ENCODE measurements around the gene PRDM2. TPM values are rescaled to one million over a fixed set of nuclear protein-coding genes. Genes with fewer than 3 reads are reported as not detected.

The PRDM2 gene
- total RNA-seq, 1 donor from 2014 or later = 46.7 TPM

DNA sequence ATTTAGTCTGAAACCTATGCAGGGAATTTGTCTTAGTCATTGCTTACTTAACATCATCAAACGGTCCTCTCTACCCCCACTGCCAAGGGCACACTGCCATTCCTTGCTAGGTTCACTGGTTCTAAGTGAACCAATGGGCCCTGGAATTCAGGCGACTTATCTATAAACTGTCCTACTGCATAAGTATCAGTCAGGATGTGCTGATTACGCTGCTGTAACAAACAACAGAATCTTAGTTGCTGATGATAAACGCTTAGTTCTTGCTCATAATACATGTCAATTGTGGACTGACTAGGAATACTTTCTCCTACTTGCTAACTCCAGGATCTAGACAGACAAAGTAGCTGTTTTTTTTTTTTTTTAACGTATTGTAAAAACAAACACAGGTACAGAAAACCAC lies 136.1 kb downstream of the PRDM2 start:
- Histone ChIP-seq H3K27ac (no peak overlapping the region), H3K27me3 (no peaks in the 10 kb centered on the region), H3K36me3 (no peaks in the 10 kb centered on the region), H3K9me3 (no peaks in the 10 kb centered on the region), H3K4me1 (peaks cover 2% of the 10 kb centered on the region), H3K4me3 (no peak overlapping the region)
- DNase-seq = no peak
- no peak for ATAC-seq
- intact Hi-C loops (cut with DNase I) = no loop called here
- TF ChIP-seq, protein P1, sequence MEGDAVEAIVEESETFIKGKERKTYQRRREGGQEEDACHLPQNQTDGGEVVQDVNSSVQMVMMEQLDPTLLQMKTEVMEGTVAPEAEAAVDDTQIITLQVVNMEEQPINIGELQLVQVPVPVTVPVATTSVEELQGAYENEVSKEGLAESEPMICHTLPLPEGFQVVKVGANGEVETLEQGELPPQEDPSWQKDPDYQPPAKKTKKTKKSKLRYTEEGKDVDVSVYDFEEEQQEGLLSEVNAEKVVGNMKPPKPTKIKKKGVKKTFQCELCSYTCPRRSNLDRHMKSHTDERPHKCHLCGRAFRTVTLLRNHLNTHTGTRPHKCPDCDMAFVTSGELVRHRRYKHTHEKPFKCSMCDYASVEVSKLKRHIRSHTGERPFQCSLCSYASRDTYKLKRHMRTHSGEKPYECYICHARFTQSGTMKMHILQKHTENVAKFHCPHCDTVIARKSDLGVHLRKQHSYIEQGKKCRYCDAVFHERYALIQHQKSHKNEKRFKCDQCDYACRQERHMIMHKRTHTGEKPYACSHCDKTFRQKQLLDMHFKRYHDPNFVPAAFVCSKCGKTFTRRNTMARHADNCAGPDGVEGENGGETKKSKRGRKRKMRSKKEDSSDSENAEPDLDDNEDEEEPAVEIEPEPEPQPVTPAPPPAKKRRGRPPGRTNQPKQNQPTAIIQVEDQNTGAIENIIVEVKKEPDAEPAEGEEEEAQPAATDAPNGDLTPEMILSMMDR (IDR thresholded peaks at IDR 0.05) = no peak

DNA sequence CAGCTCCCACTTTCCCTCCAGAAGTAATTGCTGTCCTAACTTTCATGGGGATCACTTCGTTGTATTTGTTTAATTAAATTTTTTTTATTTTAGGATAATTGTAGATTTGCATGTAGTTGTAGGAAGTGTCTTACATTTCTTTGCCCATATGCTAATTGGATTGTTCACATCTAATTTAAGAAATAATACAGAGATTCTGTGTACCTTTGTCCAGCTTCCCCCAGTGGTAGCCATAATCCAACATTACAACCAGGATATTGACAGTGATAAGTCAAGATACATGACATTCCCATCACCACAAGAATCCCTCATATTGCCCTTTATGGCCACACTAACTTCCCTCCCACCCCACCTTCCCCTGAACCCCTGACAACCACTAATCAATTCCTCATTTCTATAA lies 136.6 kb downstream of the PRDM2 start:
- Histone ChIP-seq H3K9me3 (no peaks in the 10 kb centered on the region), H3K4me1 (no peaks in the 10 kb centered on the region), H3K27me3 (no peaks in the 10 kb centered on the region), H3K4me3 (no peak overlapping the region), H3K27ac (no peak overlapping the region), H3K36me3 (no peaks in the 10 kb centered on the region)
- ATAC-seq = no peak
- TF ChIP-seq, protein P1 (IDR thresholded peaks at IDR 0.05) = no peak
- DNase-seq = no peak
- intact Hi-C loops (cut with DNase I) = no loop called here

DNA sequence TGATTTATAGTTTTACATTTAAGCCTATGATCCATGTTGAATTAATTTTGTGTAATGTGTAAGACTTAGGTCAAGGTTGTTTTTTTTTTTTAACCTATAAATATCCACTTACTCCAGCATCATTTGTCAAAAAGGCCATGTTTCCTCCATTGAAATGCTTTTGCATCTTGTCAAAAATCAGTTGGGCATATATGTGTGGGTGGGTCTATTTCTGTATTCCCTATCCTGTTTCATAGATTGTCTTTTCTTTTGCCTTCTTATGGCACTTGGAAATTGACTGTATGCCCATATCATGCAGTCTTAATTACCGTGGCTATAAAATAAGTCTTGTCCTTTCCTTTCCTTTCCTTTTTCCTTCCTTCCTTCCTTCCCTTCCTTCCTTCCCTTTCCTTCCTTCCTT lies 138.2 kb downstream of the PRDM2 start:
- TF ChIP-seq, protein P1 (IDR thresholded peaks at IDR 0.05) = no peak
- Histone ChIP-seq H3K36me3 (no peaks in the 10 kb centered on the region), H3K4me3 (no peak overlapping the region), H3K9me3 (no peaks in the 10 kb centered on the region), H3K4me1 (no peaks in the 10 kb centered on the region), H3K27me3 (no peaks in the 10 kb centered on the region), H3K27ac (no peak overlapping the region)
- intact Hi-C loops (cut with DNase I) = no loop called here
- ATAC-seq = no peak
- no peak for DNase-seq

DNA sequence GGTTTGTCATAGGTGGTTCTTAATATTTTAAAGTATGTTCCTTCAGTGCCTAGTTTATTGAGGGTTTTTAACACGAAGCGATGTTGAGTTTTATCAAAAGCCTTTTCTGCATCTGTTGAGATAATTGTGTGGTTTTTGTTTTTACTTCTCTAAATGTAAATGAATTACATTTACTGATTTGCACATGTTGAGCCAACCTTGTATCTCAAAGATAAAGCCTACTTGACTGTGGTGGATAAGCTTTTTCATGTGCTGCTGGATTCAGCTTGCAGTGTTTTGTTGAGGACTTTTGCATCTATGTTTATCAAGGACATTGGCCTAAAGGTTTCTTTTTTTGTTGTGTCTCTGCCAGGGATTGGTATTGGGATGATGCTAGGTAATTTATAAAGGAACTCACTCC lies 142.5 kb downstream of the PRDM2 start:
- Histone ChIP-seq H3K36me3 (no peaks in the 10 kb centered on the region), H3K4me3 (no peak overlapping the region), H3K9me3 (no peaks in the 10 kb centered on the region), H3K27me3 (no peaks in the 10 kb centered on the region), H3K4me1 (no peaks in the 10 kb centered on the region), H3K27ac (no peak overlapping the region)
- intact Hi-C loops (cut with DNase I) = no loop called here
- DNase-seq = no peak
- no peak for ATAC-seq
- TF ChIP-seq, protein P1 (IDR thresholded peaks at IDR 0.05) = no peak

DNA sequence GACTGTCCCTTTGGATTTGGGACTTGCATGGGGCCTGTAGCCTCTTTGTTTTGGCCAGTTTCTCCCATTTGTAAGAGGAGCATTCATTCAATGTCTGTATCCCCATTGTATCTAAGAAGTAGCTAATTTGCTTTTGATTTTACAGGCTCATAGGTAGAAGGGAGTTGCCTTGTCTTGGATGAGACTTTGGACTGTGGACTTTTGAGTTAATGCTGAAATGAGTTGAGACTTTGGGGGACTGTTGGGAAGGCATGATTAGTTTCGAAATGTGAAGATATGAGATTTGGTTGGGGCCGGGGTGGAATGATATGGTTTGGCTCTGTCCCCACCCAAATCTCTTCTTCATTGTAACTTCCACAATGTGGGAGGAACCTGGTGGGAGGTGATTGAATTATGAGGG lies 151.7 kb downstream of the PRDM2 start:
- H3K4me3 ChIP-seq = no peak overlapping the region
- H3K4me1 ChIP-seq = no peaks in the 10 kb centered on the region
- DNase-seq = no peak
- ATAC-seq = no peak
- no peaks in the 10 kb centered on the region for H3K36me3 ChIP-seq
- intact Hi-C loops (cut with DNase I) = no loop called here
- TF ChIP-seq, protein P1 (IDR thresholded peaks at IDR 0.05) = no peak
- no peak overlapping the region for H3K27ac ChIP-seq
- no peaks in the 10 kb centered on the region for H3K9me3 ChIP-seq
- H3K27me3 ChIP-seq = no peaks in the 10 kb centered on the region

DNA sequence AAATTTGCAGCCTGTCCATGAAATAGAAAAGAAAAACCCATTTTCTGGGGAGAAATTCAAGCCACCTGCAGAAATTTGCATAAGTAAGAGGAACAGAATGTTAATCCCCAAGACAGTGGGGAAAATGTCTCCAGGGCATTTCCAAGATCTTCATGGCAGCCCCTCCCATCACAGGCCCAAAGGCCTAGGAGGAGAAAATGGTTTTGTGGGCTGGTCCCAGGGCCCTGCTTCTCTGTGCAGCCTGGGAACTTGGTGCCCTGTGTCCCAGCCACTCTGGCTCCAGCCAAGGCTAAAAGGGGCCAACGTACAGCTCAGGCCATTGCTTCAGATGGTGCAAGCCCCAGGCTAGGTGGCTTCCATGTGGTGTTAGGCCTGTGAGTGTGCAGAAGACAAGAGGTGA lies 155.6 kb downstream of the PRDM2 start:
- Histone ChIP-seq H3K27me3 (no peaks in the 10 kb centered on the region), H3K9me3 (no peaks in the 10 kb centered on the region), H3K27ac (no peak overlapping the region), H3K4me3 (no peak overlapping the region), H3K36me3 (no peaks in the 10 kb centered on the region), H3K4me1 (no peaks in the 10 kb centered on the region)
- intact Hi-C loops (cut with DNase I) = no loop called here
- ATAC-seq = no peak
- TF ChIP-seq, protein P1 (IDR thresholded peaks at IDR 0.05) = no peak
- no peak for DNase-seq

Measured in upper lobe of right lung (tissue), 1 donor.